Sigmoid colon (tissue), 7 donors: Measurements from ENCODE around the gene ZMYND10. TPM values are rescaled to one million over a fixed set of nuclear protein-coding genes. Genes with fewer than 3 reads are reported as not detected.
A peak's percentile ranks its signal among the peaks of the same experiment; 100 is the strongest.

ENCODE experiments used
- DNase-seq: peaks from one replicate; pipeline ENCODE4 v3.0.0-alpha.2; 2019
- H3K27ac ChIP-seq, 4 donors: fragments of 200-600 bp; sonication (generic); one replicate each; pipeline ENCODE4 v1.5.1; 2016 to 2019; ENCODE audit warnings: mild to moderate bottlenecking in 1 of 4
- H3K27me3 ChIP-seq, 3 donors: fragments of 200-600 bp; sonication (generic); one replicate each; pipeline ENCODE4 v1.5.1; 2019; ENCODE audit warnings: mild to moderate bottlenecking in 1 of 3
- H3K36me3 ChIP-seq, 4 donors: fragments of 200-600 bp; sonication (generic); one replicate each; pipeline ENCODE4 v1.5.1; 2016 to 2019
- H3K4me1 ChIP-seq, 4 donors: fragments of 200-600 bp; sonication (generic); one replicate each; pipeline ENCODE4 v1.5.1; 2017 to 2019
- H3K4me3 ChIP-seq, 4 donors: fragments of 200-600 bp; sonication (generic); one replicate each; pipeline ENCODE4 v1.5.1; 2017 to 2019; ENCODE audit warnings: mild to moderate bottlenecking in 2 of 4, moderate library complexity in 1 of 4
- H3K9me3 ChIP-seq, 4 donors: fragments of 200-600 bp in 3 of 4; sonication (generic) in 3 of 4; one replicate each; pipeline versions ENCODE4 v1.5.1 to v1.6.1; 2013 to 2019
- CTCF ChIP-seq, 4 experiments: fragments of 450-650 bp in 3 of 4; fragments of 200-600 bp in 1 of 4; IDR thresholded peaks; one replicate each; pipeline ENCODE4 v1.5.1; 2016 to 2019; ENCODE audit warnings: antibody characterized with exemption in 4 of 4, mild to moderate bottlenecking in 3 of 4, moderate library complexity in 2 of 4
- EP300 ChIP-seq, 4 donors: sonication (generic); formaldehyde crosslinking; IDR thresholded peaks; one replicate each; pipeline ENCODE4 v1.6.1; 2017; ENCODE audit warnings: antibody characterized with exemption in 4 of 4
- POLR2A ChIP-seq, 2 donors: fragments of 450-650 bp; IDR thresholded peaks; one replicate each; pipeline ENCODE4 v1.6.1; 2016; ENCODE audit warnings: antibody characterized with exemption in 2 of 2, mild to moderate bottlenecking in 2 of 2, moderate library complexity in 2 of 2
- POLR2AphosphoS5 ChIP-seq, 4 donors: sonication (generic); formaldehyde crosslinking; IDR thresholded peaks; one replicate each; pipeline ENCODE4 v1.6.1; 2017; ENCODE audit warnings: antibody characterized with exemption in 4 of 4
- WGBS, 2 donors: extraction: QIAGEN DNeasy Blood & Tissue Kit; methylation state at CpG; one replicate each; pipeline ENCODE4 v1.1.7; 2013; 5-methylcytosine and 5-hydroxymethylcytosine counted together
- intact Hi-C: fragments of 100-400 bp; cut with DNase I; formaldehyde crosslinking; loops from one replicate; pipeline ENCODE4 v1.15.1; 2023
- polyA plus RNA-seq, 3 donors: library from polyadenylated mRNA; stranded (reverse); fragments of 200-250 nt; gene quantifications; one replicate each; pipeline ENCODE4 v1.2.3, GENCODE V29; 2013
- total RNA-seq, 4 donors: library from RNA; depleted of rRNA; stranded (reverse); fragments of >200 nt; gene quantifications; one replicate each; pipeline ENCODE4 v1.1.0, GENCODE V29; 2016
- donor health status: healthy with polysubstance abuse.
- donor health status: Bipolar disorder and iron deficiency.
- donor health status: healthy.

The ZMYND10 gene
- total RNA-seq (1 to 10 TPM in 1 of 4 donors, not detected in 3; 1.2 TPM), polyA plus RNA-seq (under 1 TPM in 1 of 3 donors, not detected in 2; 0.77 TPM)

- peak; percentile 82 for DNase-seq
- Histone ChIP-seq H3K27me3 (no peaks in the 10 kb centered on the region), H3K36me3 (peaks cover 0 to 14% (median 9%) of the 10 kb centered on the region in 4 donors), H3K27ac (peak within 1 kb of the TSS in 1 of 4 donors; percentile 12), H3K4me3 (peak within 1 kb of the TSS in 3 of 4 donors; percentile 28 to 43 (median 41)), H3K9me3 (no peaks in the 10 kb centered on the region), H3K4me1 (peaks cover 0 to 41% (median 36%) of the 10 kb centered on the region in 4 donors)
- intact Hi-C loops, result loop anchor here (5.0 kb wide), 1 partner anchor 267 kb away; the partner anchor contains the start of gene CISH
- TF ChIP-seq POLR2A (IDR thresholded peaks at IDR 0.05), result no peak
- no peak for TF ChIP-seq CTCF (IDR thresholded peaks at IDR 0.05)
- 7 to 11% methylated on average over 45 of the region's 45 CpGs for whole genome bisulfite sequencing, 2 donors
Observed at GRCh38 chr3:50345586-50346234, at the start of gene ZMYND10. ZMYND10 (minus strand) TSS chr3:50345732; CDS start chr3:50345579, 153 bp downstream.

GRCh38 chr3:50393061-50393460, 47.5 kb upstream of the ZMYND10 start:
- Histone ChIP-seq H3K4me1 (peaks cover 0 to 3% (median 0%) of the 10 kb centered on the region in 4 donors), H3K4me3 (no peak overlapping the region), H3K27me3 (no peaks in the 10 kb centered on the region), H3K27ac (no peak overlapping the region), H3K9me3 (no peaks in the 10 kb centered on the region), H3K36me3 (no peaks in the 10 kb centered on the region)
- no peak for DNase-seq
- TF ChIP-seq EP300 (IDR thresholded peaks at IDR 0.05), result no peak
- TF ChIP-seq POLR2A (IDR thresholded peaks at IDR 0.05), result no peak
- no peak for TF ChIP-seq CTCF (IDR thresholded peaks at IDR 0.05)
- no peak for TF ChIP-seq POLR2AphosphoS5 (IDR thresholded peaks at IDR 0.05)
- 81 to 87% methylated on average over 5 of the region's 5 CpGs for WGBS, 2 donors
- intact Hi-C loops, result no loop called here

- H3K4me3 ChIP-seq, result no peak overlapping the region
- TF ChIP-seq EP300 (IDR thresholded peaks at IDR 0.05) (no peak), POLR2A (IDR thresholded peaks at IDR 0.05) (no peak), CTCF (IDR thresholded peaks at IDR 0.05) (no peak), POLR2AphosphoS5 (IDR thresholded peaks at IDR 0.05) (no peak)
- peaks cover 0 to 3% (median 0%) of the 10 kb centered on the region in 4 donors for H3K4me1 ChIP-seq
- no peaks in the 10 kb centered on the region for H3K27me3 ChIP-seq
- H3K9me3 ChIP-seq, result no peaks in the 10 kb centered on the region
- no peak for DNase-seq
- intact Hi-C loops, result no loop called here
- no peak overlapping the region for H3K27ac ChIP-seq
- whole genome bisulfite sequencing, 2 donors, result 37 to 70% methylated on average over 5 of the region's 5 CpGs
- no peaks in the 10 kb centered on the region for H3K36me3 ChIP-seq
Observed at GRCh38 chr3:50392101-50392715, 46.7 kb upstream of the ZMYND10 start.

GRCh38 chr3:50390508-50391224, 45.1 kb upstream of the ZMYND10 start:
- WGBS, 2 donors, result 27 to 69% methylated on average over 12 of the region's 12 CpGs
- Histone ChIP-seq H3K36me3 (no peaks in the 10 kb centered on the region), H3K9me3 (no peaks in the 10 kb centered on the region), H3K27ac (no peak overlapping the region), H3K27me3 (no peaks in the 10 kb centered on the region), H3K4me1 (peaks cover 0 to 3% (median 0%) of the 10 kb centered on the region in 4 donors), H3K4me3 (no peak overlapping the region)
- intact Hi-C loops, result no loop called here
- TF ChIP-seq POLR2A (IDR thresholded peaks at IDR 0.05) (no peak), EP300 (IDR thresholded peaks at IDR 0.05) (no peak), CTCF (IDR thresholded peaks at IDR 0.05) (no peak), POLR2AphosphoS5 (IDR thresholded peaks at IDR 0.05) (no peak)
- DNase-seq, result peak; percentile 70
